Stimulated activated CD8-positive, alpha-beta memory T cell treated with anti-CD3 and anti-CD28 coated beads, Interleukin-15, amount 100 ng/mL, for 1 hour (primary cell): Measurements from ENCODE around the gene PPP1R2B.

Experiments used
- DNase-seq: peaks from one replicate; pipeline ENCODE4 v3.0.0-alpha.2; 2020; ENCODE audit warnings: low read depth

Gene PPP1R2B

GRCh38 chr5:156879665-156880285, 29.7 kb downstream of the PPP1R2B start:
- no peak for DNase-seq

GRCh38 chr5:156883316-156883875, 33.3 kb downstream of the PPP1R2B start:
- no peak for DNase-seq

- DNase-seq: no peak
Observed at GRCh38 chr5:156888520-156888919, 38.4 kb downstream of the PPP1R2B start.

GRCh38 chr5:156892223-156892622, 42.1 kb downstream of the PPP1R2B start:
- no peak for DNase-seq

GRCh38 chr5:156892864-156893263, 42.8 kb downstream of the PPP1R2B start:
- no peak for DNase-seq

- no peak for DNase-seq
Observed at GRCh38 chr5:156893517-156893916, 43.4 kb downstream of the PPP1R2B start.

GRCh38 chr5:156896546-156896945, 46.5 kb downstream of the PPP1R2B start:
- DNase-seq: no peak
